AG09319 (cell line): ENCODE data around the gene MXD4.

Experiments
- DNase-seq: peaks from one replicate; pipeline ENCODE4 v3.0.0-alpha.2; 2010; ENCODE audit warnings: low read depth; ENCODE audit errors: extremely low read depth
- TF ChIP-seq, protein P1 (sequence below): IDR thresholded peaks from 2 replicates; pipeline ENCODE4 v1.5.1; 2011; ENCODE audit warnings: low read depth, mild to moderate bottlenecking, inconsistent platforms, low read length, moderate library complexity

MXD4 gene

DNA sequence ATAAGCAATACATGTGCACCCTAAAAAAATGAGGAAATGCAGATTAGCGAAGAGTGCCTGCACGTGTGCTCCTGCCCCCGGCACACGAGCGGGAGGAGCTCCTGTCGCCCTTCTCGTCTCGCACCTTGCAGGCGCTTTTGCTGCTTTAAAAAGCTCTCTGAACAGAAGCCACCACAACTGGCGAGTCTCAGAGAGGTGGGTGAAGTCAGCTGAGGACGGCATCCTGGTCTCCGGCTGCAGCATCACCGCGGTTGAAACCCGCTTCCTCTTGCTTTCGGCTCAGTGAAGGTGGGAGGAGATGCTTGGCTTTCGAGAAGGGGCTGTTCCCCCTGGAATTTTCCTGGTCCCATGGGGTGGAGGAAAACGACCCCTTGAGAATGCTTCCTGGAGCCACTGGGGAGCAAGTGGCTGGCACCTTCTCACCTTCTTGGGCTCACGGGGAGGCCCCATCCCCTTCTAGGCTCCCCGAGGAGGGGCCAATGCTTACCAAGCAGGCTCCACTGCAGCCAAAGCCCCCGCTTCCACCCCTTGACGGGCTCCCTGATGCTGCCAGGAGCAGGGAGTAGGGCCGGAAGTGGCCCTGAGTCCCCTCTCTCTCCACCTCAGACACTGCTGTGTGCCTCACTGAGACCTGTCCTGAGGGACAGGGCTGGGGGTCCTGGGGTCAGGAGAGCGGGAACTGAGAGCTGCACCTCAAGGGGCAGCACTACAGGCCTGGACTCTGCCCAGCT, 29.2 kb upstream of the MXD4 start:
- TF ChIP-seq, protein P1, sequence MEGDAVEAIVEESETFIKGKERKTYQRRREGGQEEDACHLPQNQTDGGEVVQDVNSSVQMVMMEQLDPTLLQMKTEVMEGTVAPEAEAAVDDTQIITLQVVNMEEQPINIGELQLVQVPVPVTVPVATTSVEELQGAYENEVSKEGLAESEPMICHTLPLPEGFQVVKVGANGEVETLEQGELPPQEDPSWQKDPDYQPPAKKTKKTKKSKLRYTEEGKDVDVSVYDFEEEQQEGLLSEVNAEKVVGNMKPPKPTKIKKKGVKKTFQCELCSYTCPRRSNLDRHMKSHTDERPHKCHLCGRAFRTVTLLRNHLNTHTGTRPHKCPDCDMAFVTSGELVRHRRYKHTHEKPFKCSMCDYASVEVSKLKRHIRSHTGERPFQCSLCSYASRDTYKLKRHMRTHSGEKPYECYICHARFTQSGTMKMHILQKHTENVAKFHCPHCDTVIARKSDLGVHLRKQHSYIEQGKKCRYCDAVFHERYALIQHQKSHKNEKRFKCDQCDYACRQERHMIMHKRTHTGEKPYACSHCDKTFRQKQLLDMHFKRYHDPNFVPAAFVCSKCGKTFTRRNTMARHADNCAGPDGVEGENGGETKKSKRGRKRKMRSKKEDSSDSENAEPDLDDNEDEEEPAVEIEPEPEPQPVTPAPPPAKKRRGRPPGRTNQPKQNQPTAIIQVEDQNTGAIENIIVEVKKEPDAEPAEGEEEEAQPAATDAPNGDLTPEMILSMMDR: no peak
- no peak for DNase-seq

DNA sequence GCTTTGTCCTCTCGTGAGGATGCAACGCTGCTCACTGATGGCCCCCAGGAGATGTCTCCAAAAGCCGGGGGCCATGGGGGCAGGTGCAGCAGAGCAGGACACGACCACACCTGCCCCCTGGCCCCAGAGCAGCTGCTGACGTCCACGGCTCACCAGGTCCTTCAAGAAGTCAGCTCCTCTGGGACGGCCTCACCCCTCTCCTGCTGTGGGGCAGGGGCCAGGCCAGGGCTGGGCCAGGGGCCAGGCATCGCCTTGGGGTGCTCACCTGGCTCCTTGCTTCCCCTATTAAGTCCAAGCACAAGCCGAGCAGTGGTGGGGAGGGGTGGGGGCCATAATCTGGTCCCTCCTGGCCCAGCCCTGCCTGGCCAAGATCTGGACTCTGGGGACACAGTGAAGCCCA, 28.6 kb upstream of the MXD4 start:
- TF ChIP-seq, protein P1: no peak
- no peak for DNase-seq

DNA sequence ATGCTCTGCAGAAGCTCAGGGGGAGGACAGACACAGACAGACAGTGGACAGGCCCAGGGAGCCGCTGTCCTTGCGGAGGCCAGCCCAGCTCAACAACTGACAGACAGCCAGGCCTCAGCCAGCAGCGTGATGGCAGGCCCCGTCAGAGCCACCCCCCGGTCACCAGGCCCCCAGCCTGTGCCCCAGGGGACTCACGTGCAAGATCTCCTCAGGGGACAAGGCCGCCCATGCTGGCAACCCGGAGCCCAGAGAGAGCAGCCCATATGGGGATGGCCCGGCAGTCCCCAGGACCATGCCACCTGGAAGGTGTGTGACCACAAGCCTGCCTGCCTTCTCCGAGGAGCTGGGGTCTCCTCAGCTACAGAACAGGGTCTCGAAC, 28.0 kb upstream of the MXD4 start:
- DNase-seq: no peak
- TF ChIP-seq, protein P1: no peak

- TF ChIP-seq, protein P1: no peak
- DNase-seq: no peak
These were observed 27.5 kb upstream of the MXD4 start for GRCh38 chr4:2289311-2289954.

DNA sequence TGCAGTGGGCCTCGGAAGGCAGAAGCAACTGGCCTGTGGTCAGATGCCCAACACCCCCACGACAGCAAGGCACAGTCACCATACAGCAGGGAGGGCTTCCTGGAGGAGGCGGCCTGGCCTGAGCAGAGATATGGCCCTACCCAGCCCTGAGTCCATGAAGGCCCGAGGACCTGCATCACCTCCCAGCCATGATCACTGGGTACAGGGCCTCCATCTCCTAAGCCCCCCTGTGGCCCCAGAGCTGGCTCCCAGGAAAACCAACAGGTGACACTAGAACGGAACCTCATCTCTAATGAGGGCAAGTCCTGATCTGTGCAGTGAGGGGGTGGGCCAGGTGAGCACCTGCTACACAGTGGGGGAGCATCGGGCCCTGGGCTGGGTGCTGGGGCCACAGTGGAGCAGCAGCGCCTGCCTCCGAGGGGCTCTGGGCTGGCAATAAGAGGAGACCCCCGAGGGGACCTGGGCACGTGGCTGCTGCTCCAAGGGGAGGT, 26.2 kb upstream of the MXD4 start:
- TF ChIP-seq, protein P1: no peak
- no peak for DNase-seq

DNA sequence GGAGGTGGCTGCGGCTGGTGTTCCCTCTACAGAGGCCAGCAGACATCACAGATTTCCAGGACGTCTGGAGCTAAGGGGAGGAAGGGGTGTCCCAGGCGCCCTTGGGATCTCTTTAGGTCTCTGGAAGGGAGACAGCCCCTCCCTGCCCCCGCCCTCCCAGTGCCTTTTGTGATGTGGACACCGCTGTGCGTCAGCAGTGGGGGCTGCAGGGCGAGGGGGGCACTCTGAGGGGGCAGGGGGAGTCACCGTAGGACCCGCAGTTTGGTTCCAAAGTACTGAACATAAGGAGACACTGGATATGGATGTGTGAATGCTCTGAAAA, 25.6 kb upstream of the MXD4 start:
- TF ChIP-seq, protein P1: no peak
- no peak for DNase-seq

GRCh38 chr4:2286904-2287593, 25.1 kb upstream of the MXD4 start:
- TF ChIP-seq, protein P1: no peak
- no peak for DNase-seq
